ENCODE results near the gene CTNNA1.

Gene CTNNA1

DNA sequence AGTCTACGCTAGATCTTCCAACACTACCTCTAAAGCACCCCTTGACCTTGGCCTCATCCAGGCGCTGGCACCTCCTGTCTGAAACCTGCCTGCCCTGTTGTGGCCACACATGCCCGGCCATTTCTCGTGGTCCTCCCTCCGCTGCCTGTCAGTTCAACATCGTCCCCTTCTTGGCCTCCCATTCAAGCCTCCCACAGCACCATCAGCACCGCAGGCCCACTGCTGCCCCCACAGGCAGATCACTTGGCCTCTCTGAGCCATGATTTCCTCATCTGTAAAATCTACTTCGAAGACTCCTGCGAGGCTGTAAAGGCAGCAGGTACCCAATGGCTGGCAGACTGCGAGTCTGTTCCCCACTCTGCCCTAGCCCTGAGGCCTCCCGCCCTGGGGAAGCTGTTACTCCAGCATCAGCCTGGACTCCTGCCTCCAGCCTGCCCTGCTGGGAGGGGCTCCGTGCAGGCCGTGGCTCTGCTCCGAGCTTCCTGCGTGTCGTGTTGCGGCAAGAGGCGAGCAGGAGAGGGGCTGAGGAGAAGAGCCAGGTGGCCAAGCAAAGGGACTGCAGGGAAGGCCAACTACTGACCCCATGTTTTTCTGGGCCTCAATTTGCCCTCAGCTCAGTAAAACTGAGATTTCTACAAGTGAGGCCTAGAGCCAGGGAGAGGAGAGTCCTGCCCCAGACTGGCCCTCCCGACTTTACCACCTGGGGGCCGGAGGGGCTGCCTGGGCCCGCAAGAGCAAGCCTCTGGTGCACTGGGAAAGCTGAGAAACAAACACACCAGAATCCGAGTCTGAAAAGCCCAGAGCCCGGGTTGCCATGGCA lies 192.4 kb downstream of the CTNNA1 start:
- DNase-seq (ENCODE audit: low read depth in 4 of 4, low spot score in 1 of 4) = no peak

DNA sequence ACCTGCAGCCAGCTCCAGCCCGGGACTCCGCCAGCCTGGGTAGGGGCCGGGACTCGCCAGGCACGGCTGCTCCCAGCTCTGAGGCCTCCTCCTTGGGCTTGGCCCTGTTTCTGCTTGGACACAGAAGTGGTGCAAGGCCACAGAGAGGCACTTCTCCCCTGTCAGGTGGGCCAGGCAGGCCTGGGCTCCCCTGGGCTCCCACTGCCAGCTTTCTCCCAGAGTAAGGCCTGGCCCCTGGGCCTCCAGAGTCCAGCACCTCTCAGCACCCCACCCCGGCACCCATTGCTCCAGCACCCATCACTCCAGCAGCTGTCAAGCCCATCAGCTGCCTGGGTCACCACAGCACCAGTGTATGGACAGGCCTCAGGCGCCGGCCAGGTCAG lies 193.0 kb downstream of the CTNNA1 start:
- no peak for DNase-seq (ENCODE audit: low read depth in 4 of 4, low spot score in 1 of 4)

DNA sequence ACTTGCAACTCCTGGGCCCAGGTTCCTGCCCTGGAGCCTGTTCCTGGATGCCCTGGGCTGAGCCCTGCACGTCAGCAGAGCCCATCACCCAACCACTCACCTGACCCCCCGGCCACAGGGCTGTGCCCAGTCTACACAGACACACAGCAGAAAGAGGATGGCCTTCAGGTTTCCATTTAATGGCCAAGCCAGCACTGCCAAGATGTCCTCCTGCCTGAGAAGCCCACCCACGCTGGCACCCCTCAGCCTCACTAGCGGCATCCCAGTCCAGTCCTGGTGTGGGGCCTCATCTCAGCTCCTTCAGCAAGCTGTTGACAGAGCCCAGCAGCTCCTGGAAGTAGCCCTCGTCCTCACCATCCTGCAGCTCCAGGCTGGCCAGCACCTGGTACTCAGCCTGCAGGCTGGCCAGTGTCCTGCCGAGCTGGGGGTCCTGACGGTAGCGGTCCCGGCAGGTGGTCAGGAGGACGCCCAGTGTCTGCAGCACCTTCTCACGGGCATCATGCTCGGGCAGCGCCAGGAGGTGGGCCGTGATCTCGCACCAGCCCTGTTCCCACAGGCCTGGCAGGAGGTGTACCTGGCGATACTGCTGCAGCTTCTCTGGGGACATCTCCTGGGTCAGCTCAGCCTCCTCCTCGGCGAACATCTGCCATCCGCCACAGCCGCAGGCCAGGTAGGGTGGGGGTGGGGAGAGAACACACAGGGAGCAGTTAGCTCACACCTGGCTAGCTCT lies 193.8 kb downstream of the CTNNA1 start:
- DNase-seq (ENCODE audit: low read depth in 4 of 4, low spot score in 1 of 4) = no peak

DNA sequence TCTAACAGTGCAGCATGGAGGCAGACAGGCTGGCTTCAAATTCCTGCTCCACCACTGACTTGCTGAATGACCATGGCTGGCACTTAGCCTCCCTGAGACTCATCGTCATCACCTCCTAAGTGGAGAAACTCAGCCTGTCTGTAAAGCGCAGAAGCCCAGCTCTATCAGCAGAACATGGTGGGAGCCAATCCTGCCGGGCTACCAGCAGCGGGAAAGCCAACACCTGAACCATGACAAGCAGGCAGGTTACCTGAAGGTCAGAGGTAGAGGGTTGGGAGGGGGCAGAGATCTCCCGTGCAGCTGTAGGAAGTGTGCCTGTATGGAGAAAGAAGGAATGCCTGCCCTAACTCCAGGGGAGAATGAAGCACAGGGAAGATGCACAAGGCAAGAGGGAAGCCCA lies 194.6 kb downstream of the CTNNA1 start:
- no peak for DNase-seq (ENCODE audit: low read depth in 4 of 4, low spot score in 1 of 4)

DNA sequence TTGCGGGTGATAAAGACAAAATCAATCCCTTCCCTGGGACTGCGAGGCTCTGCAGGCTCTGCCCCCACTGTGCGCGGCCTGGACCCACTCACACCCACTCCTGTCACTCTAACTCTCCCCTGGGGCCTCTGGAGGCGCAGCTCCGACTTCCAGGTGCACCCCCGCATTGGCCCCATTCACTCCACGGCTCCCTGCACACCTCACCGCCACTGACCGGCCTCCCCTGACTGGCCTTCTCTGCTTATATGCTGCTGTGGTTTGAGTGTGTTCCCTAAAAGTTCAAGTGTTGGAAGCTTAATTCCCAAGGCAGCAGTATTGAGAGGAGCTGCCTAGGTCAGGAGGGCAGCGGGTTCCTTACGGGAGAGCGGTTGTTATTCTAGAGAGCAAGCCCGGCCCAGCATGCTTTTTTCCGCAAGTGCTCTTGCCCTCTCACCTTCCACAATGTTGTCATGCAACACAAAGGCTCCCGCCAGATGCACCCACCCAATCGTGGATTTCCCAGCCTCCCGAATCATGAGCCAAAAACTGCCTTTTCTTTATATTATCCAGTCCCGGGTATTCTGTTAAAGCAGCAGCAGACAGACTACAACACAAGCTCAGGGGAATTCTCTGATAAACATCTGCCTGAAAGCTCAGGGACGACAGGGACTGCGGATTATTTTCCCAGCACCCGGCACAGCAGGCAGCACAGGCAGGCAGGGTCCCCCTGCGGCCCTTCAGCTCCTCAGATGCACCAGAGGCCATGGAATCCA lies 195.4 kb downstream of the CTNNA1 start:
- no peak for DNase-seq (ENCODE audit: low read depth in 4 of 4, low spot score in 1 of 4)

DNA sequence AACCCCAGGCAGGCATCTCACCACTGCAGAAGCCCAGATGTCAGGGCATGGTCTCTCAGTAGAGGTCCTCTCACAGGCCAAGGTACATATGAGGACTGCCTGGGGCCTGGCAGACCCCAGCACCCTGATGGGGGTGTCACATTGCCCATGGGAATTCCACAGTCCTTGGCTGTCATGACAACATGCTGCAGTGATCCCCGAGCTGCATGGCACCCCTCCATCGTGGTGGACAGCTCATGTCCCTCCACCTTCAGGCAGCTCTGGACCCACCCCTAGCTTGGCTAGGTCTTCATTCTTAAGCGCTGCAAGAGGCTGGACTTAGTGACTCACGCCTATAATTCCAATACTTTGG lies 196.0 kb downstream of the CTNNA1 start:
- DNase-seq (ENCODE audit: low read depth in 4 of 4, low spot score in 1 of 4) = no peak

DNA sequence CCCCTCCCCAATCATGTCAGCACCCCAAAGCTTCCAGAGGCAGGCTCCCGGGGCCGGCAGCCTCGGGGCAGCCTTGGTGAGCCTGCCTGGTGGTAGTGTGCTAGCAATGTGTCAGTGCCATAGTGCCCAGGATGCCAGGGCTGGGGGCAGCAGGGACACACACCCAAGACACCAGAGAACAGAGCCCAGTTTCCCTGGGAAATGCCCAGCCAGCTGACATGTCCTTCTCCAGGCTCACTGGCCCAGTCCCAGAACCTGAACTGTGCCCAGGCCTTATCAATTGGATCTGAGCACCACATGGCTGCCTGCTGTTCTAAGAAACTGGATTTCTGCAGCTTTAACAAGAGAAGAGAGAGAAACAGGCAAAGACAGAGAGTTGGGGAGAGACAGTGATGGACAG lies 196.8 kb downstream of the CTNNA1 start:
- no peak for DNase-seq (ENCODE audit: low read depth in 4 of 4, low spot score in 1 of 4)

DNA sequence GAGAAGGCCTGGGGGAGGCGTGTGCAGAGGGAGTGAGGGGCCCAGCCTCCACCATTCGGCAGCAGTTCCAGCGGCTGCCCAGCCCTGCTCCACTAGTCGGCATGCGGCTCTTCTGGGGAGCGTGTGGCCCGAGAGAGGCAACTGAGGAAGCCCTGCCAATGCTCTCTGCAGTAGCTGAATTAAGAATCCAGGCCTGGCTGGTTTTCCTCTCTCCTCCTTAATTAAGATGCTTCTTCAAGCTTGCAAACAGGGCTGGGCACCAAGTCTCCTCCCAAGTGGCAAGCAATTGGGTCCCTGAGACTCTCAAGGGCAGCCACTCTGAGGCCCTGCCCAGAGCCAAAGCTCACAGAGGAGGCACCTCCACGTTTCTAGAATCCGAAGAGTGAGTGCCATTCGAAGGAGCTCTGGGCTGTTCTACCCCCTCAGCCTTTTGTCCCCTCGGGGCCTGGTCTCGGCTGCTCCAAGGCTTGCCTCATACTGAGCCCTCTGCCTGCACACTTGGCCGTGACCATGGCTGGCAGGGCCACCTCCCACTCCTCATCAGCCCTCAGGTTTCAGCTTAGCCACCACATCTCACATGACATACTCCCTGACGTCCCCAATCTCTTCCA lies 197.3 kb downstream of the CTNNA1 start:
- DNase-seq (ENCODE audit: low read depth in 4 of 4, low spot score in 1 of 4) = no peak

DNA sequence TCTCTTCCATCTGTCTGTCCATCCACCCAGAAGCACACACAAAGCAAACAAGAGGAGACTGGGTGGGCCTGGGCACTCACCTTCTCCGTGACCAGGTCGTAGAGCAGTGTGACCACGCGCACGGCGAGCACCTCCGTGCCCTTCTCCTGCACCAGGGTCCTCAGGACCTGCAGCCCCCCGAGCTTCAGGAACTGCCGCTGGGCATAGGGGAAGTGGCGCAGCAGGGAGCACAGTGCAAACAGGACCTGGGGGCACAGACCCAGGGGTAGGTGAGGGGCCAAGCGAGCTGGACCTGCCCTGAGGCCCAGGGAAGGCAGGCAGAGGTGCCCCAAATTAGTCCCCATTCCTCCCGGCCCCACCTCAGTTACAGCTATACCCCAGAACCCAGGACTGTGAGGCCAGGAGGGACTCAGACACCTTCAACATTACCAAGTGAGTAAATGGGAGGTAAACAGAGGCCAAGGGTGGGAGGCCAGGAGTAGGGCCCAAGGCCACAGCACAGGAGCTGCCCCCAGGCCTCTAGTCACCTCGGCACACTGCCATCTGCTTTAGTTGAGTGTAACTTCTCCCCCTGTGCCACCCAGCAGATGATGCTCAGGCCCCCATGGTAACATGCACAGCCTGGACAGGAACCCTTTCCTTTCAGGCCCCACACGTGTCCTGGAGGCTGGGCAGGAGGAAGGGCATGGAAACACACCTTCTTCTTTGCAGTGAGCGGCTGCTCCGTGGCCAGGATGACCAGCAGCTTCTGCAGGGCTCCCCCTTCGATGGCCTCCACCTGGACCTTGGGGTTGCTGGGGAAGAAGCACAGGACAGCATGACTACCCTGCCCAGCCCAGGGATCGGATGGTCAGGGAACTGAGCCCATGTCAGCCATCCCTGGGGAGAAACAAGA lies 198.1 kb downstream of the CTNNA1 start:
- DNase-seq (ENCODE audit: low read depth in 4 of 4, low spot score in 1 of 4) = no peak

DNA sequence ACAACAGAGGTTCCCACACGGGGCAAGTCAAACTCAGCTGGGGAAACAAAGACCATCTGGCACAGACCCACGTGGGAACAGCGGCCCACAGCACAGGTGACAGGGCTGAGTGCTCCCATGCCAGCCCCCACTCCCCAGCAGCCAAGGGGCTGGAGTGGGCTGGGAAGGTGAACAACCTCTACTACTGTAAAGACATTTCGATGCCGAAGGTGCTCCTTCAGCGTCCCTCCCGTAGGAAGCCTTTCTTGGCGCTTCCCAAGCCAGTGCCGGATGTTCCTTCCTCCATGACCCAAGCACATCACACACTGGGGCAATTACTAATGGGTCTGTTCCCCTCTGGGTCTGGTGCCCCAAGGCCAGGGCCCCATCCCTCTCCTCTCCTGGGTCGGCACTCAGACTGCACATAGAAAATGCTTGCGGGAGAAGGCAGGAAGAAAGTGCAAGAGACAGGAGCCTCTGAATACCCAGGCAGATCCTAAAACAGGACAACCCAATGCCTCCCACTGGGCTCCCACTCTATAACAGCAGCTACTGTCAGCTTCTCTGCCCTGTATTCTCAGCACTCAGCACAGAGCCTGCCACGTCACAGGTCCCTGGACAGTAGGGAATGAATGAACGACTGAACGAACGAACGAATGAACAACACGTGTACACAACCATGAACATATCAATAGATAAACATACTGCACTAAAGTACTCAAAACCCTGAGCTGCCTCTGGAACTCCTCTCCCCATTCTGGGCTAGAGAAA lies 198.9 kb downstream of the CTNNA1 start:
- DNase-seq (ENCODE audit: low read depth in 4 of 4, low spot score in 1 of 4) = no peak

DNA sequence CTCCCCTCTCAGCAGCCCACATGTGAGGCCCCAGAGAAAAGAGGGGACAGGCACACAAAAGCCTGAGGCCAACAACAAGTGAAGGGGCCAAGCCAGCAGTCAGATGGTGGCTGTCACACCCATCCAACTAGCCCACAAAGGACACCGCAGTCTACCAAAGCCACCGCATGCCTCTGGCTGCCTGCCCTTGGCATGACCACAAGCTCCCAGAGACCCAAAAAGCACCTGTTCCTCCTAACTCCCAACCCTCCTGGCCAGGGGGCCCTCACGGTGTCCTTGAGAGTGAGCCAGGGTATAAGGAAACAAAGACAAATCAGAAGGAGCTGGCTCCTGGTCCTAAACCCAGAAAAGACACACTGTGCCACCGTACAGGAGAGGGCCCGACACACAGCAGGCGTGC lies 199.7 kb downstream of the CTNNA1 start:
- DNase-seq (ENCODE audit: low read depth in 4 of 4, low spot score in 1 of 4) = no peak

DNA sequence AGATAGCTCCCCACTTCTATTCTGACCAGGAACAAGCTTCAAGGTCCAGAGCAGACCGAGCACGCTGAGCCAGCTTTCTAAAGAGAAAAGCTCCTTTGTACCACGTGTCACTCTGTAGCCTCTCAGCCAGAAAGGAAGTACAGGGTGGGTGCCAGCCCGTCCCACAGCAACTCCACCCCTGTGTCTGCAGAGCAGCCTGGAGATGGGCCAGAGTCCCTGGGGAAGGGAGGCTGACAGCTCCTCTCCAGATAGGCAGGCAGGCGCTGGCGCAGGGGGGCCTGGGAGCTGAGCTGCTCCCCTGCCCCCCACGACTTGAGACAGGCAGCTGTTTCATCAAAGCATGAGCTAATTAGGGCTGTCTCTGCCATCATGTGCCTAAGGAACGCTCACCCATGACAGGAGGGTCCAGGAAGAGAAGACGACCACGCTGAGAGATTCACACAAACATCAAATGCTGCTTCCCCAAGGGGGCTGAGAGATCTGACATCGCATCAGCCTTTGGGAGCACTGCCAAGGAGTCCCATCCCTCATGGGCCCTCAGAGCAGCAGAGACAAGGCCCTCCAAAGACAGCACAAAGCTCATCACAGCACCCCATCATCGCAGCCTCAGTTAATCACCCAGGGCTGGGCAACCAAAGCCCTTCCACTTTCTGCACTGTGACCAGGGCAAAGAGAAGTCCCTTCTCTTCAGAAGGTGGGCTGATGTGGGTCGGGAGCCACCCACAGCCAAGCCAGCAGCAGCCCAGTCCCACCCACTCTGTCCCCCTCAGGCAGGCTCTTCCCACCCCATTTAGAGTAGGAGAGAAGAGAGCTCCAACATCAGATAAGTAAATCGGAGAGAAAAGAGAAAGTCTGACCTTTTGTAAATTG lies 200.4 kb downstream of the CTNNA1 start:
- DNase-seq (ENCODE audit: low read depth in 4 of 4, low spot score in 1 of 4) = no peak

DNA sequence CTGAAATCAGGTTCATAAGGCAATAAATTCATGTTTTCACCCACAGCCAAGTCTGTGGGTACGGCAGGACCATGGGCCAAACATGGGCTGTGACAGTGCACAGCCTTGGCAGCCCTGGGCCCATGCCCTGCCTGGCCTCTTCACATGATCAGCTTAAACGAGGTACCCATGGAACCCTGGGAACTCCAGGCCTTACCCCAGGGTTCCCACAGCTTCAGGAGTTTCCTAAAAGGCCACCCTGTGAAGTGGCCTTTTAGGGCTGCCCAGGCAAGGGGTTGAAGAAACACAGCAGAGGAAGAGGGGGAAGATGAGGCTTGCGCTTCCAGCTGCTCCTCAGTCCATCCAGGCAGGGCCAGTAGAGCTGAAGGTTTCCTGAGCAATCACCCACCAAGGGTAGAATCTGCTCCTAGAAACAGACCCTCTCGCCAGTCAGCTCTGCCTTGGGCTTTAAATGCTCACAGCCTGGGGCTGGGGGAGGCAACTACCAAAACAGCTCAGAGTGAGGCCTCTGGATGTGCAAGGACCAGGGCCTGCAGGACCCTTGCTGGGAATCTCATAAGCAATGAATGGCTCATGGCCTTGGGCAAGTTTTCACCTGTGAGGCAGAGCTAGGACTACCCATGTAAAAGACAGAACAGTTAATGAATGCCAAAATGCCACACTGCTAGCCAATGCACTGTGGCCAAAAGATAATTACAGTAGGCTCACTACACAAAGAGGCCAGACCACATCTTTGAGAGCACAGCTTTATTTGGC lies 201.2 kb downstream of the CTNNA1 start:
- DNase-seq (ENCODE audit: low read depth in 4 of 4, low spot score in 1 of 4) = no peak

DNA sequence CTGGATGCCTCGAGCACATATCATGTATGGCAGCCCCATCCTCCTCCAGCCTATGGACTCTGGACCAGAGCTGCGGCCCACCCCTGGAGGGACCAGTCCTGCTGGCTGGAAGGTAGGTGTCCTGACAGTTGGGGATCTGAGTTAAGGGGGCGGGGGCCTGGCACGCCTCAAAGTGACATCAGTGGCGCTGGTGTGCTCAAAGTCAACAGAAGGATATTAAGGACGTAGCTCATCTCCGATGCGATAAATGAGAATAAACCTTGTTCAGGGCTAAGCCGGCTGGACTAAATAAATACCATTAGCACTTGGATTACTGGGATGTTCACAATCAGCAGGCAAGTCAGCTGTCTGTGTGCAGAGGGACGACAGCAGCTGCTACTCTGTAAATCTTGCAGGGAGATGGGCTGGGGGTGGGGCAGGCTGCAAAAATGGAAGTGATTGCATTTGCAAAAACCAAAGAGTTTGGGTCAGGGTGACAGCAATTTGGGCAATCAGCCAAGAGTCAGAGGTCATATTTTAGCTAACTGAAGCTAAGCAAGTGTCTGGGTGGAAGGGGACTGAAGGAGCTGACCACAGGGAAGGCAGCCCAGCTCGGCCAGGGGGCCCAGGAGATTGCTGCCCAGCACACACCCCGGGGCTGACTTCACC lies 201.9 kb downstream of the CTNNA1 start:
- DNase-seq (ENCODE audit: low read depth in 4 of 4, low spot score in 1 of 4) = no peak

DNA sequence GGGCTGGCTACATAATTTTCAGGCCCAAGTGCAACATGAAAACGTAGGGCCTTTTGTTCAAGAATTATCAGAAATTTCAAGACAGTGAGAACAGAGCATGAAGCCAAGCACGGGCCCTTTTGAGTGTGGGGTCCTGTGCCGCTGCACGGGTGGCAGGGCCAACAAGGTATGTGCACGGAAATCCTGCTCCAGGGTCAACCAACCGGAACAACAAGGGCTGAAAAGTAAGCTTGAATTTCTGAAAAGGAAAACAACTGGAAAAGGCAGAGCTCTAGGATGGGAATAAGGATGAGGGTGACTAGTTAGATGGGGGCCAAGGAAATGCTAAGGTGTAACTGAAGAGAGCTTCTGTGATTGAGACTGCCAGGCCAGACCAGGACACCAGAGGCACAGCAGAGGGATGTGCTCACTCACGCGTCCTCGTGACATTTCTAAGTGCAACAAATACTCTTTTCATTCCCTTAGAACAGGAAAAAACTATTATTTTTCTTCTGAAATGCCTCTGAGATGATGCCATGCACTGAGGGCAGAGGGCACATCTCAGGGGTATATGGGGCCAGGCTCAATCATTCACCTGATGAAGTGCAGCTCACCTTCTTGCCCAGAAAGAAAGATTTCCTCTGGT lies 202.6 kb downstream of the CTNNA1 start:
- DNase-seq (ENCODE audit: low read depth in 4 of 4, low spot score in 1 of 4) = no peak

DNA sequence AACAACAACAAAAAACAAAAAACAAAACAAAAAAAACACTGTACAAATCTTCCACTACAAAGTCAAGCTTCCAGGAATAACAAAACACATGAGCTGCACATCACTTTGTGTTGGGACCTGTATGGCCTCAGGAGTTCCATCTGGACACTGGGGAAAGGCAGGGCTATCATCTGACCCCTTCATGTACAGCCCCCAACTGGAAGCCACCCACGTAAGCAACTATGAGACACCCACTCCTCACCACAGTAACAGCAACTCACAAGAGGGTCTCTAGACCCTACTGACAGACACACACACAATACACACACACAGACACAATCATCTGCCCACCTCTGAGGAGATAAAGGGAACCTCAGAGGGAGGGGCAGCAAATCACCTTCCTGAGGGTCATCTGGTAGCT lies 203.6 kb downstream of the CTNNA1 start:
- no peak for DNase-seq (ENCODE audit: low read depth in 4 of 4, low spot score in 1 of 4)

DNA sequence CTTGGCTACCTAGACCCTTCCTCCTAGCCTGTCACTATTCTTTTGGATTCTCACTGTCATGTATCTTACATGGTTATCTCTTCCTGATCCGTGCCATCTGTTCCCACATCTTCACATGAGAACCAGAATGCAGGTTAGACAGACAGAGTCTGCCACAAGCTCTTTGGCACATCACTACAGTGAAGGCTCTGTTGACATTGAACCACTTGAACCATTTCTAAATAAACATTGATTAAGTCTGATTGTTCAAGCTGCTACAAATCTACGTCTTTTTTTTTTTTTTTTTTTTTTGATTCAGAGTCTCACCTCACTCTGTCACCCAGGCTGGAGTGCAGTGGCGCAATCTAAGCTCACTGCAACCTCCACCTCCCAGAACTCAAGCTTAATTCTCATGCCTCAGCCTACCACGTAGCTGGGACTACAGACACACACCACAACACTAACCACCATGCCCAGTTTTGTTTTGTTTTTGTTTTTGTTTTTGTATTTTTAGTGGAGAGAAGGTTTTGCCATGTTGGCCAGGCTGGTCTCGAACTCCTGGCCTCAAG lies 207.0 kb downstream of the CTNNA1 start:
- DNase-seq (ENCODE audit: low read depth in 4 of 4, low spot score in 1 of 4) = no peak
